GM12878 (cell line): ENCODE measurements around the gene CBARP. TPM values are rescaled to one million over a fixed set of nuclear protein-coding genes. Genes with fewer than 3 reads are reported as not detected.
A peak's percentile ranks its signal among the peaks of the same experiment; 100 is the strongest.

Experiments
- ATAC-seq: fragments of 200-7000 bp; cut with Tn5 transposase; 3 replicates; pipeline ENCODE4 v1.9.1; 2020; ENCODE audit warnings: mild to moderate bottlenecking, moderate library complexity
- BruUV-seq: library from RNA; stranded (reverse); fragments of 400-500 nt; replicated peaks from 2 replicates; lab custom pipeline; 2021; lab: Mats Ljungman, UMichigan
- CTCF ChIA-PET: fragments of 300-600 bp; sonication (Branson Sonifier 250); formaldehyde crosslinking; extraction: SDS; loops from one replicate; lab custom pipeline; 2021; ENCODE audit warnings: inconsistent platforms; lab: Yijun Ruan, JAX
- POLR2A ChIA-PET: fragments of 350-600 bp; formaldehyde crosslinking; extraction: SDS; loops from one replicate; lab custom pipeline; 2021; ENCODE audit warnings: inconsistent platforms; lab: Charles Lee
- RAD21 ChIA-PET: fragments of 300-600 bp; sonication (Branson Sonifier 250); formaldehyde crosslinking; loops from one replicate; lab custom pipeline; 2023; ENCODE audit warnings: antibody characterized with exemption; ENCODE audit not compliant: unreplicated experiment; lab: Charles Lee
- SMC1A ChIA-PET: fragments of 300-600 bp; sonication (Branson Sonifier 250); formaldehyde crosslinking; loops from one replicate; lab custom pipeline; 2023; ENCODE audit not compliant: unreplicated experiment, uncharacterized antibody; lab: Charles Lee
- DNase-seq: peaks from one replicate; pipeline ENCODE4 v3.0.0-alpha.2; 2011; ENCODE audit warnings: low read depth, low spot score
- FAIRE-seq: peaks from 3 replicates; lab custom pipeline; 2011; peaks lifted over from hg19 to GRCh38; lab: Jason Lieb, UNC
- H2AFZ ChIP-seq: 2 replicates; pipeline ENCODE4 v1.6.0; 2011; ENCODE audit warnings: low read depth, low read length, control low read depth; ENCODE audit not compliant: control insufficient read depth
- H3K27ac ChIP-seq: 2 replicates; pipeline ENCODE4 v1.5.1; 2011; ENCODE audit warnings: control low read depth; ENCODE audit not compliant: control insufficient read depth, insufficient read depth
- H3K27me3 ChIP-seq, 2 experiments: replicated peaks in 1 of 2; 2 replicates each; pipeline versions ENCODE4 v1.6.0 to v1.6.1; 2011; ENCODE audit warnings: low read length in 1 of 2; ENCODE audit not compliant: control insufficient read depth in 2 of 2, insufficient read depth in 2 of 2
- H3K36me3 ChIP-seq, 2 experiments: 2 replicates each; pipeline ENCODE4 v1.5.1; 2011; ENCODE audit warnings: low read length in 1 of 2; ENCODE audit not compliant: control insufficient read depth in 2 of 2, insufficient read depth in 2 of 2
- H3K4me1 ChIP-seq: 2 replicates; pipeline ENCODE4 v1.6.1; 2011; ENCODE audit warnings: mild to moderate bottlenecking, low read length, moderate library complexity, mixed read lengths; ENCODE audit not compliant: control insufficient read depth, insufficient read depth
- H3K4me2 ChIP-seq: 2 replicates; pipeline ENCODE4 v1.6.0; 2011; ENCODE audit warnings: control low read depth; ENCODE audit not compliant: control insufficient read depth, insufficient read depth
- H3K4me3 ChIP-seq: fragments of 200-600 bp; sonication (generic); 2 replicates; pipeline ENCODE4 v1.5.1; 2016
- H3K79me2 ChIP-seq: 2 replicates; pipeline ENCODE4 v1.6.0; 2011; ENCODE audit warnings: low read length; ENCODE audit not compliant: control insufficient read depth, insufficient read depth
- H3K9ac ChIP-seq: 2 replicates; pipeline ENCODE4 v1.8.0; 2011; ENCODE audit warnings: low read length, control low read depth, mixed read lengths; ENCODE audit not compliant: control insufficient read depth, insufficient read depth
- H3K9me3 ChIP-seq: replicated peaks from 3 replicates; pipeline ENCODE4 v1.5.1; 2011; ENCODE audit warnings: mild to moderate bottlenecking, low read length; ENCODE audit not compliant: control insufficient read depth, insufficient read depth
- H4K20me1 ChIP-seq: 2 replicates; pipeline ENCODE4 v1.6.0; 2011; ENCODE audit not compliant: control insufficient read depth, insufficient read depth
- BHLHE40 ChIP-seq, 2 experiments: fragments of 450-650 bp in 1 of 2; IDR thresholded peaks; 2 replicates each; pipeline ENCODE4 v1.6.1; 2011 to 2017; ENCODE audit warnings: low read depth in 2 of 2, borderline replicate concordance in 1 of 2, improper control_type of control experiment in 1 of 2, low read length in 1 of 2, mild to moderate bottlenecking in 1 of 2
- BRCA1 ChIP-seq: IDR thresholded peaks from 2 replicates; pipeline ENCODE4 v1.6.1; 2011; ENCODE audit warnings: low read depth, low read length, improper control_type of control experiment
- ESRRA ChIP-seq: IDR thresholded peaks from 2 replicates; pipeline ENCODE4 v1.6.1; 2012; ENCODE audit warnings: mild to moderate bottlenecking, low read length, improper control_type of control experiment
- FOS ChIP-seq: IDR thresholded peaks from 3 replicates; pipeline ENCODE4 v1.6.1; 2011; ENCODE audit warnings: borderline replicate concordance; ENCODE audit not compliant: insufficient read length; ENCODE audit errors: extremely low read depth
- GABPA ChIP-seq: IDR thresholded peaks from 2 replicates; pipeline ENCODE4 v1.6.1; 2014; ENCODE audit warnings: antibody characterized with exemption, low read depth, mild to moderate bottlenecking, inconsistent platforms
- HDAC6 ChIP-seq: fragments of 200-600 bp; sonication (generic); IDR thresholded peaks from one replicate; pipeline ENCODE4 v1.8.0; 2017; ENCODE audit warnings: antibody characterized with exemption; ENCODE audit not compliant: unreplicated experiment
- IKZF2 ChIP-seq, 2 experiments: fragments of 450-650 bp; IDR thresholded peaks; 2 replicates each; pipeline ENCODE4 v1.6.1; 2017; ENCODE audit warnings: mild to moderate bottlenecking in 2 of 2, moderate library complexity in 2 of 2
- KLF5 ChIP-seq: fragments of 450-650 bp; IDR thresholded peaks from 2 replicates; pipeline ENCODE4 v1.6.1; 2014; ENCODE audit warnings: mild to moderate bottlenecking; ENCODE audit not compliant: partially characterized antibody
- MEF2B ChIP-seq: fragments of 450-650 bp; IDR thresholded peaks from 2 replicates; pipeline ENCODE4 v1.6.1; 2018; ENCODE audit warnings: mild to moderate bottlenecking, moderate library complexity; ENCODE audit not compliant: partially characterized antibody, poor library complexity, severe bottlenecking
- MTA2 ChIP-seq: fragments of 450-650 bp; IDR thresholded peaks from 2 replicates; pipeline ENCODE4 v1.6.1; 2016; ENCODE audit warnings: low read depth, mild to moderate bottlenecking, moderate library complexity
- NFIC ChIP-seq: IDR thresholded peaks from 2 replicates; pipeline ENCODE4 v1.6.1; 2012; ENCODE audit warnings: low read depth, mild to moderate bottlenecking, inconsistent platforms, low read length, moderate library complexity
- SREBF1 ChIP-seq: IDR thresholded peaks from 2 replicates; pipeline ENCODE4 v1.6.1; 2012; ENCODE audit warnings: mild to moderate bottlenecking, low read length
- whole genome bisulfite sequencing: methylation state at CpG from one replicate; pipeline ENCODE4 v1.1.6; 2016; ENCODE audit warnings: low lambda C conversion rate; ENCODE audit not compliant: insufficient replicate concordance, insufficient coverage; ENCODE audit errors: missing lambda C conversion rate; 5-methylcytosine and 5-hydroxymethylcytosine counted together
- in situ Hi-C: fragments of 300-500 bp; cut with MboI; formaldehyde crosslinking; loops from 9 replicates; pipeline ENCODE4 v1.14.3; 2018; ENCODE audit warnings: mixed read lengths
- intact Hi-C: fragments of 100-400 bp; cut with micrococcal nuclease; formaldehyde crosslinking; loops from one replicate; pipeline ENCODE4 v1.14.2; 2022; ENCODE audit not compliant: unreplicated experiment
- polyA plus RNA-seq, 11 experiments: library from polyadenylated mRNA; depleted of rRNA in 4 of 11; unstranded in 6 of 11; stranded (reverse) in 5 of 11; fragments of >200 nt; fragmentation: Nextera tagmentation in 4 of 11; fragmentation: Illumina TruSeq in 1 of 11; extraction: Ambion mirVana in 4 of 11; extraction: Trizol in 1 of 11; gene quantifications; 1 replicate in 1 of 11; 2 replicates in 10 of 11; pipeline versions ENCODE4 v1.2.1 to v1.2.3, GENCODE V29; 2011 to 2016; ENCODE audit warnings: inconsistent platforms in 2 of 11, missing spikeins in 2 of 11, low read depth in 1 of 11
- total RNA-seq, 4 experiments: library from RNA; depleted of rRNA in 3 of 4; stranded (reverse); fragments of >200 nt in 3 of 4; fragmentation: Illumina TruSeq in 1 of 4; extraction: Trizol in 1 of 4; gene quantifications; 2 replicates each; pipeline versions ENCODE4 v1.2.1 to v1.2.3, GENCODE V29; 2013 to 2021
- TF ChIP-seq, protein P1 (sequence below): fragments of 150-350 bp; IDR thresholded peaks from 2 replicates; pipeline ENCODE4 v1.6.1; 2016; ENCODE audit warnings: low read depth, low read length
- TF ChIP-seq, protein P2 (sequence below): fragments of 150-350 bp; IDR thresholded peaks from 2 replicates; pipeline ENCODE4 v1.6.1; 2014; ENCODE audit warnings: mild to moderate bottlenecking, low read depth, low read length
- TF ChIP-seq, protein P3 (sequence below): fragments of 450-650 bp; IDR thresholded peaks from 2 replicates; pipeline ENCODE4 v1.6.1; 2016; ENCODE audit warnings: mild to moderate bottlenecking

Gene CBARP
- total and polyA plus RNA-seq, 10 of the 15 experiments (the other 5 are each of a cell fraction or from before 2014, with no cell fraction given): 0.04 to 0.59 (median 0.18) TPM; not detected in 3

DNA sequence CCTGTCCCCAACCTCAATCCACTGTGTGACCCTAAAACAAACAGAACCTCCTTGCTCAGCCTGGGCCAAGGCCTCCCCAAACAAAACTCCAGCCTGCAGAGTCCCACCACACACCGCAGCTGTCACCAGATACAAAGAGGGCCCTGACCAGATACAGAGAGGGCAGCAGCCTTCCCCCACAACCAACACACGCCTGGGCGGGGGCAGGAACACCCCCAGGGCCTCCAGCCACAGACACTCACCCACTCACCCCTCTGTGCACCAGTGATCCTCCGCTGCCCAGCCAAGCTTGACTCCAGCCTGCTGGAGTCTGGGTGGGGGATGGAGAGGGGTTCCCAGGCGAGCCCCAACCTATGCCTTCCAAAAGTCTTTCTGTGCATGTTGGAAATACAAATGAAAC lies 25.4 kb upstream of the CBARP start (continued):
- TF ChIP-seq, protein P1, sequence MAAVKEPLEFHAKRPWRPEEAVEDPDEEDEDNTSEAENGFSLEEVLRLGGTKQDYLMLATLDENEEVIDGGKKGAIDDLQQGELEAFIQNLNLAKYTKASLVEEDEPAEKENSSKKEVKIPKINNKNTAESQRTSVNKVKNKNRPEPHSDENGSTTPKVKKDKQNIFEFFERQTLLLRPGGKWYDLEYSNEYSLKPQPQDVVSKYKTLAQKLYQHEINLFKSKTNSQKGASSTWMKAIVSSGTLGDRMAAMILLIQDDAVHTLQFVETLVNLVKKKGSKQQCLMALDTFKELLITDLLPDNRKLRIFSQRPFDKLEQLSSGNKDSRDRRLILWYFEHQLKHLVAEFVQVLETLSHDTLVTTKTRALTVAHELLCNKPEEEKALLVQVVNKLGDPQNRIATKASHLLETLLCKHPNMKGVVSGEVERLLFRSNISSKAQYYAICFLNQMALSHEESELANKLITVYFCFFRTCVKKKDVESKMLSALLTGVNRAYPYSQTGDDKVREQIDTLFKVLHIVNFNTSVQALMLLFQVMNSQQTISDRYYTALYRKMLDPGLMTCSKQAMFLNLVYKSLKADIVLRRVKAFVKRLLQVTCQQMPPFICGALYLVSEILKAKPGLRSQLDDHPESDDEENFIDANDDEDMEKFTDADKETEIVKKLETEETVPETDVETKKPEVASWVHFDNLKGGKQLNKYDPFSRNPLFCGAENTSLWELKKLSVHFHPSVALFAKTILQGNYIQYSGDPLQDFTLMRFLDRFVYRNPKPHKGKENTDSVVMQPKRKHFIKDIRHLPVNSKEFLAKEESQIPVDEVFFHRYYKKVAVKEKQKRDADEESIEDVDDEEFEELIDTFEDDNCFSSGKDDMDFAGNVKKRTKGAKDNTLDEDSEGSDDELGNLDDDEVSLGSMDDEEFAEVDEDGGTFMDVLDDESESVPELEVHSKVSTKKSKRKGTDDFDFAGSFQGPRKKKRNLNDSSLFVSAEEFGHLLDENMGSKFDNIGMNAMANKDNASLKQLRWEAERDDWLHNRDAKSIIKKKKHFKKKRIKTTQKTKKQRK: no peak
- TF ChIP-seq, protein P2, sequence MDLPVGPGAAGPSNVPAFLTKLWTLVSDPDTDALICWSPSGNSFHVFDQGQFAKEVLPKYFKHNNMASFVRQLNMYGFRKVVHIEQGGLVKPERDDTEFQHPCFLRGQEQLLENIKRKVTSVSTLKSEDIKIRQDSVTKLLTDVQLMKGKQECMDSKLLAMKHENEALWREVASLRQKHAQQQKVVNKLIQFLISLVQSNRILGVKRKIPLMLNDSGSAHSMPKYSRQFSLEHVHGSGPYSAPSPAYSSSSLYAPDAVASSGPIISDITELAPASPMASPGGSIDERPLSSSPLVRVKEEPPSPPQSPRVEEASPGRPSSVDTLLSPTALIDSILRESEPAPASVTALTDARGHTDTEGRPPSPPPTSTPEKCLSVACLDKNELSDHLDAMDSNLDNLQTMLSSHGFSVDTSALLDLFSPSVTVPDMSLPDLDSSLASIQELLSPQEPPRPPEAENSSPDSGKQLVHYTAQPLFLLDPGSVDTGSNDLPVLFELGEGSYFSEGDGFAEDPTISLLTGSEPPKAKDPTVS: no peak
- no peak for TF ChIP-seq HDAC6
- no peak for TF ChIP-seq GABPA

DNA sequence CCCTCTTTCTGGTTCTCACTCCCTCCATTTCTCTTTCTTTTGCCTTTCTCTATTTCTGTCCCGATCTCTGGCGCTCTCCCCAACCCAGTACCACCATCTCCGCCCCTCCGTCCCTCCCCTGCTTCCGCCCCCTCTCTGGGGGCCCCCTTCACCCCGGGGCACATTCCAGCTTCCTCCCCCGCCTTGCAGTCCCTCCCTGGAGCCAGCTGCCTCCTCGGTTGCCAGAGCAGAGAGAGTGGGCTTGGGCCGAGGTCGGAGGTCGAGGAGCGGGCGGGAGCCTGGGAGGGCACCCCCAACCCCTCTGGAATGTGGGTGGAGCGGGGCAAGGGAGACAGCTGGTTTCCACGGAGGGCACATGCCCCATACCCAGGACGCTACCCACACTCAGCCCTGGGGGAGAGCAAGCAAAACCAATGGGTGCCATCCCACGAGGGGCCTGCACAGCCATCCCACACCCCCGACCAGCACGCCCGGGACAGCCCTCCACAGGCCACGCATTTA lies 24.9 kb upstream of the CBARP start:
- Histone ChIP-seq H3K4me2 (peak overlapping the region; percentile 97), H3K79me2 (peaks cover 35% of the 10 kb centered on the region), H4K20me1 (no peaks in the 10 kb centered on the region), H2AFZ (no peak overlapping the region), H3K36me3 (no peaks in the 10 kb centered on the region), H3K4me1 (peaks cover 62% of the 10 kb centered on the region), H3K27me3 (no peaks in the 10 kb centered on the region), H3K27ac (peak overlapping the region; percentile 91), H3K4me3 (peak overlapping the region; percentile 92), H3K9me3 (no peaks in the 10 kb centered on the region), H3K9ac (peak overlapping the region; percentile 77)
- DNase-seq: no peak
- intact Hi-C loops (no loop called here), in situ Hi-C loops (loop anchor here (10.0 kb wide), 1 partner anchor 822 kb away; no protein-coding TSS in a partner anchor)
- no peak for FAIRE-seq
- POLR2A ChIA-PET: interaction anchor here (1.4 to 8.7 kb wide), 5 partner anchors 10 to 195 kb away, joined by 6 to 184 read pairs (median 11); partner anchors contain the start of genes ARHGAP45, ATP5F1D and FAM174C
- CTCF ChIA-PET: interaction anchor here (1.5 to 7.2 kb wide), 3 partner anchors 9 to 20 kb away, joined by 11 to 363 read pairs (median 16); partner anchors contain the start of gene ATP5F1D
- no TSS peak for BruUV-seq
- SMC1A ChIA-PET: interaction anchor here (1.1 to 1.8 kb wide), 2 partner anchors 10 to 19 kb away, joined by 5 to 6 read pairs; no protein-coding TSS in a partner anchor
- RAD21 ChIA-PET: interaction anchor here (3.8 kb wide), 1 partner anchor 18 kb away, joined by 24 read pairs; no protein-coding TSS in a partner anchor
- no peak for ATAC-seq
- 11% methylated on average over 15 of the region's 21 CpGs for WGBS
- TF ChIP-seq MEF2B: peak; percentile 16
- no peak for TF ChIP-seq GABPA
- TF ChIP-seq, protein P3, sequence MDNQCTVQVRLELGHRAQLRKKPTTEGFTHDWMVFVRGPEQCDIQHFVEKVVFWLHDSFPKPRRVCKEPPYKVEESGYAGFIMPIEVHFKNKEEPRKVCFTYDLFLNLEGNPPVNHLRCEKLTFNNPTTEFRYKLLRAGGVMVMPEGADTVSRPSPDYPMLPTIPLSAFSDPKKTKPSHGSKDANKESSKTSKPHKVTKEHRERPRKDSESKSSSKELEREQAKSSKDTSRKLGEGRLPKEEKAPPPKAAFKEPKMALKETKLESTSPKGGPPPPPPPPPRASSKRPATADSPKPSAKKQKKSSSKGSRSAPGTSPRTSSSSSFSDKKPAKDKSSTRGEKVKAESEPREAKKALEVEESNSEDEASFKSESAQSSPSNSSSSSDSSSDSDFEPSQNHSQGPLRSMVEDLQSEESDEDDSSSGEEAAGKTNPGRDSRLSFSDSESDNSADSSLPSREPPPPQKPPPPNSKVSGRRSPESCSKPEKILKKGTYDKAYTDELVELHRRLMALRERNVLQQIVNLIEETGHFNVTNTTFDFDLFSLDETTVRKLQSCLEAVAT: peak; percentile 13; the same call in 1 of the 2 replicates
- no peak for TF ChIP-seq BRCA1
- no peak for TF ChIP-seq SREBF1
- no peak for TF ChIP-seq FOS
- TF ChIP-seq KLF5: no peak
- TF ChIP-seq IKZF2 (IDR thresholded peaks at IDR 0.05): 0 out of 4 replicates have a peak, but pooled peaks of 1 of the 2 experiments have one; percentile 24
- TF ChIP-seq NFIC: no peak
- 0 out of 2 replicates have a peak, but pooled peaks have one; percentile 15 for TF ChIP-seq MTA2
- no peak for TF ChIP-seq ESRRA
- TF ChIP-seq BHLHE40 (IDR thresholded peaks at IDR 0.05; ENCODE audit: borderline replicate concordance in 1 of 2, low read depth in 2 of 2, low read length in 1 of 2): 0 out of 4 replicates have a peak, but pooled peaks of 1 of the 2 experiments have one; percentile 1
